A549 (cell line): Measurements from ENCODE around the gene FDCSP. TPM values are rescaled to one million over a fixed set of nuclear protein-coding genes. Genes with fewer than 3 reads are reported as not detected.
"Not testable (repeated sequence)": the region's sequence is repeated elsewhere in the genome, so short reads cannot be mapped to it uniquely, and the experiment has no call there.

Source experiments
- ATAC-seq, 2 experiments: fragments of 200-7000 bp in 1 of 2; fragments of >200 bp in 1 of 2; cut with Nextera tagmentation in 1 of 2; cut with Tn5 transposase in 1 of 2; 3 replicates each; pipeline versions ENCODE4 v1.8.0 to v1.9.1; 2018 to 2020; ENCODE audit warnings: mild to moderate bottlenecking in 1 of 2, moderate library complexity in 1 of 2
- CTCF ChIA-PET: fragments of 300-600 bp; sonication (Branson Sonifier 250); formaldehyde crosslinking; extraction: SDS; loops from one replicate; lab custom pipeline; 2021; ENCODE audit warnings: antibody characterized with exemption, inconsistent platforms; lab: Yijun Ruan, JAX
- POLR2A ChIA-PET: fragments of 350-600 bp; formaldehyde crosslinking; extraction: SDS; loops from one replicate; lab custom pipeline; 2021; ENCODE audit warnings: antibody characterized with exemption, inconsistent platforms; lab: Yijun Ruan, JAX
- DNase-seq, 2 experiments: peaks; one replicate each; pipeline versions ENCODE4 v3.0.0 to v3.0.0-alpha.2; 2011 to 2016; ENCODE audit warnings: low read depth in 1 of 2, low spot score in 1 of 2
- FAIRE-seq: peaks from 2 replicates; lab custom pipeline; 2011; peaks lifted over from hg19 to GRCh38; lab: Jason Lieb, UNC
- H3K27ac ChIP-seq, 2 experiments: fragments of >200 bp; sonication (Bioruptor Twin); formaldehyde crosslinking; 3 replicates each; pipeline ENCODE4 v1.5.1; 2016 to 2017
- H3K4me1 ChIP-seq: fragments of >200 bp; sonication (Bioruptor Twin); formaldehyde crosslinking; 3 replicates; pipeline ENCODE4 v1.6.1; 2016
- H3K4me2 ChIP-seq: fragments of >200 bp; sonication (Bioruptor Twin); formaldehyde crosslinking; 3 replicates; pipeline ENCODE4 v1.6.1; 2016
- H3K4me3 ChIP-seq: fragments of >200 bp; sonication (Bioruptor Twin); formaldehyde crosslinking; 3 replicates; pipeline ENCODE4 v1.5.1; 2016
- H3K9me3 ChIP-seq: fragments of >200 bp; sonication (Bioruptor Twin); formaldehyde crosslinking; 3 replicates; pipeline ENCODE4 v1.6.1; 2016
- BCL3 ChIP-seq: fragments of >200 bp; sonication (Bioruptor Twin); formaldehyde crosslinking; IDR thresholded peaks from 3 replicates; pipeline ENCODE4 v1.6.1; 2016
- BHLHE40 ChIP-seq: IDR thresholded peaks from 2 replicates; pipeline ENCODE4 v1.6.1; 2012; ENCODE audit warnings: low read depth, low read length, inconsistent platforms
- CEBPB ChIP-seq, 2 experiments: fragments of >200 bp in 1 of 2; sonication (Bioruptor Twin) in 1 of 2; formaldehyde crosslinking in 1 of 2; IDR thresholded peaks; 2 replicates each; pipeline ENCODE4 v1.6.1; 2012 to 2016
- ELK1 ChIP-seq: fragments of 150-350 bp; IDR thresholded peaks from 2 replicates; pipeline ENCODE4 v1.6.1; 2014; ENCODE audit warnings: low read depth, mild to moderate bottlenecking, low read length
- ESRRA ChIP-seq: fragments of 150-350 bp; IDR thresholded peaks from 2 replicates; pipeline ENCODE4 v1.6.1; 2014; ENCODE audit warnings: mild to moderate bottlenecking, low read length, borderline replicate concordance
- FOSB ChIP-seq: fragments of 250-450 bp; sonication (Bioruptor Pico); IDR thresholded peaks from 2 replicates; pipeline ENCODE4 v1.5.0; 2020; ENCODE audit warnings: mild to moderate bottlenecking, moderate library complexity
- GATA3 ChIP-seq: IDR thresholded peaks from 2 replicates; pipeline ENCODE4 v1.6.1; 2012; ENCODE audit warnings: borderline replicate concordance
- HES2 ChIP-seq: fragments of >200 bp; sonication (Bioruptor Twin); formaldehyde crosslinking; IDR thresholded peaks from 2 replicates; pipeline ENCODE4 v1.6.1; 2016
- HMGXB4 ChIP-seq: fragments of 250-450 bp; sonication (Bioruptor Pico); IDR thresholded peaks from 2 replicates; pipeline ENCODE4 v1.5.0; 2021; ENCODE audit warnings: mild to moderate bottlenecking, moderate library complexity, borderline replicate concordance
- JUN ChIP-seq, 2 experiments: fragments of >200 bp; sonication (Bioruptor Twin); formaldehyde crosslinking; IDR thresholded peaks; 2 replicates in 1 of 2; 3 replicates in 1 of 2; pipeline ENCODE4 v1.6.1; 2016 to 2017
- KDM5A ChIP-seq: fragments of 200-600 bp; sonication (generic); IDR thresholded peaks from 2 replicates; pipeline ENCODE4 v1.6.1; 2016; ENCODE audit warnings: antibody characterized with exemption, mild to moderate bottlenecking
- MAFK ChIP-seq: fragments of 450-650 bp; IDR thresholded peaks from 2 replicates; pipeline ENCODE4 v1.6.1; 2014; ENCODE audit not compliant: partially characterized antibody
- MAX ChIP-seq: IDR thresholded peaks from 2 replicates; pipeline ENCODE4 v1.6.1; 2012
- MAZ ChIP-seq: fragments of 150-350 bp; IDR thresholded peaks from 2 replicates; pipeline ENCODE4 v1.6.1; 2014; ENCODE audit warnings: antibody characterized with exemption, low read depth, low read length, borderline replicate concordance
- MYC ChIP-seq: IDR thresholded peaks from 2 replicates; pipeline ENCODE4 v1.6.1; 2012; ENCODE audit warnings: mild to moderate bottlenecking, inconsistent platforms, low read length, improper control_type of control experiment, borderline replicate concordance
- NFE2L2 ChIP-seq: fragments of 150-350 bp; conservative IDR thresholded peaks from 2 replicates; pipeline ENCODE4 v1.6.1; 2014; ENCODE audit warnings: low read length
- NR3C1 ChIP-seq: fragments of >200 bp; sonication (Bioruptor Twin); formaldehyde crosslinking; IDR thresholded peaks from 3 replicates; pipeline ENCODE4 v1.6.1; 2017
- PHF8 ChIP-seq: fragments of 200-600 bp; sonication (generic); IDR thresholded peaks from 2 replicates; pipeline ENCODE4 v1.6.1; 2016; ENCODE audit warnings: low read depth, mild to moderate bottlenecking, antibody characterized with exemption, moderate library complexity, borderline replicate concordance
- POLR2A ChIP-seq: IDR thresholded peaks from 2 replicates; pipeline ENCODE4 v1.6.1; 2012; ENCODE audit warnings: mild to moderate bottlenecking, low read length
- POLR2AphosphoS2 ChIP-seq: conservative IDR thresholded peaks from 2 replicates; pipeline ENCODE4 v1.6.1; 2012; ENCODE audit warnings: low read length, improper control_type of control experiment, inconsistent platforms
- RAD21 ChIP-seq, 2 experiments: fragments of >200 bp in 1 of 2; sonication (Bioruptor Twin) in 1 of 2; formaldehyde crosslinking in 1 of 2; IDR thresholded peaks in 1 of 2; conservative IDR thresholded peaks in 1 of 2; 2 replicates in 1 of 2; 3 replicates in 1 of 2; pipeline ENCODE4 v1.6.1; 2012 to 2018; ENCODE audit warnings: inconsistent platforms in 1 of 2
- RCOR1 ChIP-seq: fragments of 150-350 bp; IDR thresholded peaks from 2 replicates; pipeline ENCODE4 v1.6.1; 2014; ENCODE audit warnings: antibody characterized with exemption, low read length, low read depth
- REST ChIP-seq: fragments of 200-600 bp; sonication (generic); IDR thresholded peaks from 2 replicates; pipeline ENCODE4 v1.6.1; 2016; ENCODE audit warnings: antibody characterized with exemption, mild to moderate bottlenecking, moderate library complexity
- RFX5 ChIP-seq: fragments of 450-650 bp; IDR thresholded peaks from 2 replicates; pipeline ENCODE4 v1.7.1; 2014; ENCODE audit warnings: antibody characterized with exemption, mild to moderate bottlenecking, moderate library complexity
- RNF2 ChIP-seq: fragments of 200-600 bp; sonication (generic); IDR thresholded peaks from 2 replicates; pipeline ENCODE4 v1.6.1; 2016; ENCODE audit warnings: low read depth, mild to moderate bottlenecking, antibody characterized with exemption, moderate library complexity, borderline replicate concordance
- SREBF2 ChIP-seq: fragments of 450-650 bp; IDR thresholded peaks from 2 replicates; pipeline ENCODE4 v1.6.1; 2014; ENCODE audit warnings: mild to moderate bottlenecking, moderate library complexity
- ZNF302 ChIP-seq: fragments of 250-450 bp; sonication (Bioruptor Pico); IDR thresholded peaks from 2 replicates; pipeline ENCODE4 v1.9.0; 2021; ENCODE audit warnings: inconsistent platforms, mild to moderate bottlenecking, moderate library complexity
- WGBS: methylation state at CpG from one replicate; pipeline ENCODE4 v1.1.6; 2017; ENCODE audit errors: missing lambda C conversion rate; 5-methylcytosine and 5-hydroxymethylcytosine counted together
- polyA plus RNA-seq, 4 experiments: library from polyadenylated mRNA; depleted of rRNA in 3 of 4; stranded (reverse); fragments of >200 nt; fragmentation: RNase III in 1 of 4; extraction: RNeasy Plus Mini Kit Qiagen cat#74134 plus additional on column Dnase treatment in 1 of 4; gene quantifications; 2 replicates in 3 of 4; 3 replicates in 1 of 4; pipeline ENCODE4 v1.2.3, GENCODE V29; 2011 to 2017

The FDCSP gene
- polyA plus RNA-seq, 2 of the 4 experiments (the other 2 are of a cell fraction): not detected

- ATAC-seq (no peak), FAIRE-seq (no peak), DNase-seq (no peak)
- H3K4me2 ChIP-seq: no peak overlapping the region
- 71% methylated on average over 5 of the region's 5 CpGs for WGBS
- TF ChIP-seq POLR2A (no peak), BCL3 (no peak), ELK1 (no peak), ZNF302 (CRISPR knock-in tag) (no peak), ESRRA (no peak), SREBF2 (no peak), MAX (no peak), KDM5A (no peak), MYC (no peak), RNF2 (no peak), NR3C1 (no peak), JUN (IDR thresholded peaks at IDR 0.05) (no peak), RAD21 (conservative IDR thresholded peaks at IDR 0.05 in 1 of 2, IDR thresholded peaks at IDR 0.05 in 1 of 2) (no peak), CEBPB (IDR thresholded peaks at IDR 0.05) (no peak), POLR2AphosphoS2 (no peak), BHLHE40 (no peak), FOSB (CRISPR knock-in tag) (no peak), NFE2L2 (no peak), MAZ (no peak)
- no peak overlapping the region for H3K27ac ChIP-seq
- POLR2A ChIA-PET: no interaction called here
- no peak overlapping the region for H3K4me3 ChIP-seq
- no peaks in the 10 kb centered on the region for H3K4me1 ChIP-seq
- CTCF ChIA-PET: no interaction called here
- H3K9me3 ChIP-seq: no peaks in the 10 kb centered on the region
These were observed 14.1 kb downstream of the FDCSP start for GRCh38 chr4:70239884-70240591.

- ATAC-seq, H3K9me3 ChIP-seq, H3K27ac ChIP-seq, CTCF ChIA-PET, POLR2A ChIA-PET, FAIRE-seq, H3K4me2 ChIP-seq, H3K4me3 ChIP-seq, H3K4me1 ChIP-seq, DNase-seq: not testable (repeated sequence)
- 38% methylated on average over 2 of the region's 3 CpGs for WGBS
These were observed 16.4 kb downstream of the FDCSP start, which contains the start of gene CSN3 for GRCh38 chr4:70242297-70242696. CSN3 (plus strand) TSS chr4:70242597; CDS start chr4:70244820, 2,223 bp downstream.

GRCh38 chr4:70243091-70243490 is 17.2 kb downstream of the FDCSP start:
- H3K9me3 ChIP-seq: no peaks in the 10 kb centered on the region
- no peak overlapping the region for H3K4me3 ChIP-seq
- H3K4me2 ChIP-seq: no peak overlapping the region
- WGBS: 39% methylated on average over 4 of the region's 4 CpGs
- ChIA-PET CTCF (no interaction called here), POLR2A (no interaction called here)
- no peaks in the 10 kb centered on the region for H3K4me1 ChIP-seq
- no peak for DNase-seq
- H3K27ac ChIP-seq: no peak overlapping the region
- ATAC-seq: no peak
- FAIRE-seq: no peak
- TF ChIP-seq RFX5 (no peak), MAFK (no peak), GATA3 (no peak), HMGXB4 (no peak), HES2 (no peak), BHLHE40 (no peak), REST (no peak), PHF8 (no peak), RCOR1 (no peak), ESRRA (no peak)
